HG03060 (cell line): ENCODE results near the gene SDK1.

Experiments
- ATAC-seq: cut with Tn5 transposase; IDR thresholded peaks from one replicate; pipeline ENCODE4 v1.9.1; 2021; ENCODE audit warnings: low read depth, moderate number of reproducible peaks; ENCODE audit not compliant: unreplicated experiment

SDK1 gene

DNA sequence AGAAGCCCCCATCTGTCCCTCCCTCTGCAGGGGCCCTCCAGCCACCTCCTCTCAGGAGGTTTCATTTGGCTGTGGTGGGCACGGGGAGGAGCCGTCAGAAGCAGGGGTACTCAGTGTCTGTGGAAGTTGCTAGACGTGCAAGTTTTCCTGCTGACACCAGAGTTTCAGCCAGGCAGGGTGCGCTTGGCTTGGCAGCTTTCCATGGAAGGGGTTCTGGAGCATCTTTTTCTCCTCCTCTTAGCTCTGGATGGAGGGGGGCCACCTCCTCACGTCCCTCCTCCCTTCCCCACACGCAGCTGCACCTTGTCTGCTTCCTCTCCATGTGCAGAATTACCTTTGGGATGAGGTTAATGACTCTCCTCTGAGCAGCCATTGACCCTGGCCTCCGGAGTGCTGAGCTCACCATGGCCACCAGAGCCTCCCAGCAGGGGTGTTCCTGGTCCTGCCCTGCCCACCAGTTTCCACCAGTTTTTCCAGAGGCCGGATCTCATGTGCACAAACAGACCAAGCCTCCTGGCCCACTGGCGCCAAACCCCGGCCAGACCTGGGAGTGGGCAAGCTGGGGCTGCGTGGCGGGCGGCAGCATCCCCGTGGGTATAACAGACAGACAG lies 801.3 kb downstream of the SDK1 start:
- ATAC-seq: no peak

DNA sequence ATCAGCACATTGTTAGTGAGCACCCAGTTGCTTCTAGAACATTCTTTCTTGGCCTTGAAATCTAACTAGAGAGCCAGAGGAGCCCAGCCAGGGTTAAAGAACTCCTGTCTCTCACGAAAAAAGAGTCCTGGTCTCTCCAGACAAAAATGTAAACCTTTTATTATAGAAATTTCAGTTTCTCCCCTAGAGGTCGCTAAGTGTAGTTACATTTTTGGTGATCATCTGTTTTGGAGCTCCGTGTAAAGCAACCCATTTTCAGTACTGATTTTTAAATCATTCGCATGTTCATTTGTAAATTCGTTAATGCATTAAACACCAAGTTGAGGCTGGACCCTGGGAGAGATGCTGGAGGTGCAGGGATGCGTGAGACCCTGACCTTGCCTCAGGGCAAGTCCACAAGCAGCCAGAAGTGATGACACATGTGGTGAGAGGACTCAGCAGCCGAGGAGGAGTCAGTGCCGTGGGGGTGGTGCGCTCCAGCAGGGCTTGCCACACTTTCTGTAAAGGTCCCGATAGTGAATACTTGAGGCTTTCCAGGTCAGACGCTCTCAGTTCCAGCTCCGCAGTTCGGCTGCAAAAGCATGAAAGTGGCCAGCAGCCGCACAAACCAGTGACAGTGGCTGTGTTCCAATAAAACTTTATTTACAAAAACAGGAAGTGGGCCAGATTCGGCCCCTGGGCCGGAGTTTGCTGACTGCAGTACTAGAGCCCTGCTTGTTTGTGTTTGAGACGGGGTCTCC lies 802.5 kb downstream of the SDK1 start:
- ATAC-seq: no peak

DNA sequence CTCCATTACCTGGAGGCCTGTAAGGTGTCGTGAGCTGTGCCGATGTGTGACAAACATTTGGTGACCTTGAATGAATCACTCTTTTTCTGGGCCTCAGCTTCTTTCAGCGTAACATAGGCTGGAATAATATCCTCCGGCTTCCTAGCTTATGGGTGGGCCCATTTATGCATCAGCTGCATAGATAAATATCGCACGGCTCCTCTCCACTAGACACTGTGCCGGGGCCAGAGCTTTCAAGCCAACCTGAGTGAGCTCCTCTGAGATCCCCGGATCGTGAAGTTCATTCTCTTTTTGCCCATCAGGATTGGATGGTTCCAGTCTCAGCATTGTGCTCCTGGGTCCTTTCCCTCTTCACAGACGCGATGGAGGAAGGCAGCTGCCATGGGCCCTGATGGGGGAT lies 806.8 kb downstream of the SDK1 start:
- ATAC-seq: no peak

DNA sequence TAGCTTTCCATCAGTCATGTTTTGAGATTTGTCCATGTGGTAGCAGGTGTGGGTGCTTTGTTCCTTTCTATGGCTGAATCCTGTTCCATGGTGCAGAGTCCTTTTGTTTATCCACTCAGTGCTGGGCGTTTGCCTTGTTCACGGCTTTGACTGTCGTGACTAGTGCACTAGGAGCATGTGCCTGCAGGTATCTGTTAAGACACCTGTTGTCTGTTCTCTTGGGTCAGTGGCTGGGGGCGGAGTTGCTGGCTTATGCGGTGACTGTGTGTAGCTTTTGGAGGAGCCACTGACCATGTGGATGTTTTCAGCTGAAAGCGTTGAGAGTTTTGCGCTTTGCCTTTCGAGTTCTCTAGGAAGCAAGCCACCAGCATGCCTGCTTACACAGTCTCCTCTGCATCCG lies 807.9 kb downstream of the SDK1 start:
- no peak for ATAC-seq

DNA sequence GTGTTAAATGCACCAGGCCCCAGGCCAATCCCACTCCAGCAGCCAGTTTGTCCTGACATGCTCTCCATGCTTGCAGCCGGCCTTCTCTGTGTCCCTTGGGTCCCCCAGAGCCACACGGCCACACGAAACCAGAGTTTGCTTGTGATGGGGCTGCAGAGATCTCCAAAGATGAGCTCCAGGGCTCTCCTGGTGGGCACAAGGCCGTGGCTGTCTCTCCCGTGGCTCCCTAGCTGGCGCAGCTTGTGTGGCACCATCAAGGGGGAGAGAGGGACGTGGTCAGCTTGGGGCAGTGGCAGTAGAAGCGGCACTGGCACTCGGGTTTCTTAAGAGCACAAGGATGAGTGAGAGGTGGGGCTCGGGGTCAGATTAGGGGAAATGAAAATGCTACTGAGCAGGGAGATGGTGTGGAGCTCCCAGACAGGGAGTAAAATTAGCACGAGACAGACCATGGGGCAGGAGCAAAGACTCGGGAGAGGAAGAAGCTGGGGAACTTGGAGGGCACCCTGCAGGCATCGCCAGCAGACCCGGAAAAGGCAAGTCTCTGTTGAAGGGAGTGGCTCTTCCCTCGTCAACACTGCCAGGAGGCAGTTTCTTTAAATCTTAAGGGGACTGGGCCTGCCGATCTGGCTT lies 808.5 kb downstream of the SDK1 start:
- ATAC-seq: no peak

DNA sequence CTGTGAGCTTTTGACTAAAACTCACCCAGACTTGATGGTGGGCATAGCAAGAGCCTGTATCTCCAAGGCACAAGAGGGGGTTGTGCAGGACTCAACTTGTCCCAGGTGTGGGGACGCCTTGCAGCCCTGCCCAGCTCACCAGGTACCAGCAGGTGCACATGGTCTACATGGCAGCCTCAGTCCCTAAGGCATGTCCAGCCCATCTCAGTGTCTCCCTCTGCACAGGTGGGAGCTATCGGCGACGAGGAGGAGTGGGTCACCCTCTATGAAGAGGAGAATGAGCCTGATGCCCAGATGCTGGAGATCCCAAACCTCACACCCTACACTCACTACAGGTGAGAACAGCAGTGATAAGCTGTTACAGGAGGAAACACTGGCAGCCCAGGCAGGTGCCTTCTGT lies 809.4 kb downstream of the SDK1 start:
- no peak for ATAC-seq

DNA sequence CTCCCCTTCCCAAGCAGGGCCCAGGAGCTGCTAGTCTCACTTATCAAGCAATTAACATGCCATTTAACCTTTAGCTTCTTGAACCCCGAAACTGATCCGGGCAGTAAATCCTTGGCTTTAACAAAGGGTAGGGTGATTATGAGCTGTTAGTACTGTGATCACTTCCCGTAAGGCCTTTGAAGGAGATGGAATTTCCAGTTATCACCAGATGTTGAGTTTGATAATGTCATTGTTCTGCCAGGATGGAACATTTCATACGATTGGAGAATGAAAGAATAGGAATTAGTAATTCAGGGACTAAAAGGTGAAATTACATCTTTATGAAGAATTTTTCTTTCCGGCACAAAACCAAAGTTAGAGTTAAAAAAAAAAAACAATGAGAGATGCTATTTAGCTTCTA lies 810.1 kb downstream of the SDK1 start:
- ATAC-seq: no peak

DNA sequence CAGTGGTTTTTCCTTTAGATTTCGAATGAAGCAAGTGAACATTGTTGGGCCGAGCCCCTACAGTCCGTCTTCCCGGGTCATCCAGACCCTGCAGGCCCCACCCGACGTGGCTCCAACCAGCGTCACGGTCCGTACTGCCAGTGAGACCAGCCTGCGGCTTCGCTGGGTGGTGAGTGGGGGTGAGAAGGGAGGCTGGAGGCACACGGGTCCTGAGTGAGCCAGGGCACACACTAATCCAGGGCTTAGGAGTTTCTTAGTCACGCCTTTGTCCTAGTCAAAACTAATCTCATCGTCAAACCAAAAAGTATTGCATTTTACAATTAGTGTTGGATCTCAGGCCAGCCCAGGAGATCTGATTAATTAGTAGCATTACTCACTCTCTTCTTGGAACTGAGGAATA lies 812.2 kb downstream of the SDK1 start:
- no peak for ATAC-seq

DNA sequence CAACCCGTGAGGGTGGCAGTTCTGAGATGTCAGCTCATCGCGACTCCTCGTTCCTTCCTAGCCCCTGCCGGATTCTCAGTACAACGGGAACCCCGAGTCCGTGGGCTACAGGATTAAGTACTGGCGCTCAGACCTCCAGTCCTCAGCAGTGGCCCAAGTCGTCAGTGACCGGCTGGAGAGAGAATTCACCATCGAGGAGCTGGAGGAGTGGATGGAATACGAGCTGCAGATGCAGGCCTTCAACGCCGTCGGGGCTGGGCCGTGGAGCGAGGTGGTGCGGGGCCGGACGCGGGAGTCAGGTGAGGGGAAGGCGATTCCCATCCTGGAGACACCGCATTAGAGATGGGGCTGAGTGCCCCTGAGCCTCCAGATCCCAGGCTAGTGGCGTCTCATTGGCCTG lies 812.9 kb downstream of the SDK1 start:
- ATAC-seq: no peak

DNA sequence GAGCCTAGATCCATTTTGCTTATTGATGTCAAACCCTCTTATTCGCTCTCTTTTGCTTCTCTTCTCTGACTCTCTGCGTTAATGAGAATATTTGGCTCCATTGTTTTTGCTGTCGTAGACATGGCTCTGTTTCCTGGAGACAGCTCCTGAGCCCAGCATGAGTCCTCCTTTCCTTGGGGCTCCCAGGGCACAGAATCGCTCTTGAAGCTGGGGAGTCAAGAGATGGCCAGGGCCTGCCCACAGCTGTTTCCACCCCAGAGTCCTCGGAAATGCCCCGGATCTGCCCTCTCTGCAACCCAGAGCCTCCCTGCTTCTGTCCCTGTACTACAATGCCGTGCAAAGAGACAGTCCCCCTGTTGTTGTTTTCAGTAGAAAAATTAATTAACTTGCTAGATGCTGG lies 814.4 kb downstream of the SDK1 start:
- no peak for ATAC-seq

DNA sequence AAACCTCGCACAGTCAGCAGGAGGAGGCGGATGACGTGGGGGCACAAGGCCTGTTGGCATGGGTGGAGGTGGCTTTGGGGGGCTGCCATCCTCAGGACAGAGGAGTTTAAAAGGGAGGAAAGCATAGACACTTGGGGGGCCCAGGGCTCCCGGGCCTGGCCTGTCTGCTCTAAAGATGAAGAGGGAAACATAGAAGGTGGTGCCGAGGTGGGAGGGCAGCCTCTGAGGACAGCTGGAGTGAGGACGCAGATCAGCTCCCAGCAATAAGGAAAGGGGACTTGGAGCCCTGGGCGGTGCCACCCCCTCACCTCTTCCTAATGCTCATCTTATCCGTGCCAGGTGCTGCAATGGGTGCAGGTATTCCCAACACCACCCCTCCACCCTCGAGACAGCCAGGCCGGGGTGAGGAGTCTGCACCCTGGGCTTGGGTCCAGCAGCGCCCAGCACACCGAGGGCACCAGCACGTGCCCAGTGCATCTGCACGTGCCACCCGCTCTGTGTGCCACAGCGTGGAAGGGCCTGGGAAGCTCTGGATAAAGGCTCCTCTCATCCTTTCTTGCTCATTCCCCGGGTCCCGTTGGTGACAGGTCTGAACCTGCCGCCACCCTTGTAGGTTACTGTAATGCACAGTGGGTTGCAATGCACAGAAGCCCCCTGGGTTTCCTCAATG lies 815.0 kb downstream of the SDK1 start:
- ATAC-seq: no peak

DNA sequence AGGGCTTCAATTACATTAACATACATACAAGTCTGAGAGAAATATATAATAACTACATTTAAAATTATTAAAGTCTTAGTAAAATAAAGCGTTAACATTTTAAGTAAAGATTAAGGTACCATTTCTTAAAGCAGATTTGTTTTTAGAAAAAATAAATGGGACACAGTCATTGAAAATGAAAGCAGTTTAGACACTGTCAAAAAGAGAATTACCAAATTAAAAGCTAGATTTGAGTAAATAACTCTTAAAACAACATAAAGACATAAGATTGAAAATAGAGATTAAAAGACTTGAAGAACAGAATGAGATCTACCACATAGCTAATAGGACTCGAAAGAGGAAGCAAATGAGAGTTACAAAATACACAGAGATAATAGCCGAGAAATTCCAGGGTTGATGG lies 818.8 kb downstream of the SDK1 start:
- no peak for ATAC-seq

DNA sequence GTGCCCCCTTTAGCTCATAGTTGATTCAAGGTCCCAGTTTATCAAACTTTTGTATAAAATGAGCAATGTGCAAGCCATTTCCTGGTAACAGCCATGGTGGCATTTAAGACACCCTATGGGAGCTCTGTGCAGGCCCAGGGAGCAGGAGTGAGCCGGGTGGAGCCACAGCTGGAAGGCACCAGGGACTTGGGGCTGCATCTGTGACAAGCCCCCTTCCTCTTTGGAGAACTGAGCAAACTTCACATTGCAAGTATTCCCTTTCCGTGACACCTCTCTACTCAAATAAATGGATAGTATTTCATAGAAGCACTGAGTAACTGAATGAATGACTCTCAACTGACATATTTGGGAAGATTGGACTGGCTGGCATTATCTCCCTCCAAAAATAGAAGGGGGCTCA lies 822.3 kb downstream of the SDK1 start:
- ATAC-seq: no peak

DNA sequence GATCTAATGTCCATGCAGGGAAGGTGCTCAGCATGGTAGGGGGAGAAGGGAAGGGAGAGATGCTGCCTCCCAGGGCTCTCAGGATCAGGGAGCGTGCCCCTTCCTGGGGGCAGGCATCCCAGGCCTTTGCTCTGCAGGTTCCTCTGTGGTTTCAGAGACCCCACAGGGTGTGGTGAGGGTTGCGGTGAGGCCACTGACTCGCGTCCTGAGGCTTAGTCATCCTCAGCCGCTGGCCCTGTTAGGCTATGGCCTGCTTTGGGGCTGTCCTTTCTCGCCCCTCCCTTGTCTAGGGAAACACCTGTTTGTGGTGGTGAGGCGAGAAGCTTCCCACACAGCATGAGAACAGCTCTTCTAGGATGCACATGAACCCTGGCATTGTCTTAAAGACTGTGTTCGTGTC lies 822.8 kb downstream of the SDK1 start:
- no peak for ATAC-seq

DNA sequence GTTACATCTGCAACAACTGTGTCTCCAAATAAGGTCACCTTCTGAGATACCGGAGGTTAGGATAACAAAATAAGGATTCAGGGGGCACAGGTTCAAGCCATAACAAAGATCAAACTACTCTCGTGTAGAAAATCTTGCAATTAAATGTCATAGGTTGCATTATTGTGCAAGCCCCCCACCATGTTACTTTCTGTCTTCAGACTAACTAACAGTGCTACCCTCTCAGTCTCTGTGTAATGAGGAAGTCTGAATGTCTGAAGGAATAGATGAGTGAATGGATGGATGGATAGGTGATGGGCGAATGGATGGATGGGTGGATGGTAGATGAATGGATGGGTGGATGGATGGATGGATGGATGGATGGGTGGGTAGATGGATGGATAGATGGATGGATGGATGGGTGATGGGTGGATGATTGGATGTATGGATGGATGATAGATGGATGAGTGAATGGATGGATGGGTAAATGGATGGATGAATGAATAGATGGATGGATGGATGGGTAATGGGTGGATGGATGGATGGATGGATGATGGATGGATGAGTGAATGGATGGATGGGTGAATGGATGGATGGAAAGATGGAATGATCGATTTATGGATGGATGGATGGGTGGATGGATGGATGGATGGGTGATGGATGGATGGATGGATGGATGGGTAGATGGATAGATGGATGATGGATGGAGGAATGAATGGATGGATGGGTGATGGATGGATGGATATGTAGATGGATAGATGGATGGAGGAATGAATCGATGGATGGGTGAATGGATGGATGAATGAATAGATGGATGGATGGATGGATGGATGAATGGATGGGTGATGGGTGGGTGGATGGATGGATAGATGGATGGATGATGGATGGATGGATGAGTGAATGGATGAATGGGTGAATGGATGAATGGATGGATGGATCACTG lies 823.8 kb downstream of the SDK1 start:
- no peak for ATAC-seq

DNA sequence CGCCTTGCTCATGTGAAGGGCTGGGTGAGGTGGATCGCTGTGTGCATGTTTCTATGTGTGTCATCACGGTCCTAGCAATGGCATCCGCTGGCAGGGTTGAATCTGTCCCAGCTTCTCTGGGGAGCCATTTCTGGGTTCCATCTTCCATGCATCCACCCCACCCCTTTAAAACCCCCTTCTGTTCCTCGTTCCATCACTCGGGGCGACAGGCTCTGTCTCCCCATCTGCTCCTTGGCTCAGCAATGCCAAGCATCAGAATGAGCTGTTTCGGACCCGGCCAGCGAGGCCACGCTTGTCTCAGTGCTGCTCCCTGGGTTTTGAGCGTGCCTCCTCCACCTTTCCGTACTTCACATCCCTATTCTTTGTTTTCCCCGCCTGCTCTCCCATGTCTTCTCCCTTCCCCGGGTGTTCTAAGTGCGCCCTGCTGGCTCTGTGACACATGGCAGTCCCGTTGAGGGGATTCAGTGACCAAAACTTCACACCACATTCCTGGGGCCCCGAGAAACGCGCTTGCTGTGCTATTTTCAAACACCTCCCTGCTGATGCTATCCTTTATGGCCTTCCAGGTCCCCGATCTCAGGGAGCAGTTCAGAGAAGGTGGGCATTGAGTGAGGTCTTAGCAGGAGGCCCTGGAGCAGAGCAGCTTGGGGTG lies 827.0 kb downstream of the SDK1 start:
- no peak for ATAC-seq

DNA sequence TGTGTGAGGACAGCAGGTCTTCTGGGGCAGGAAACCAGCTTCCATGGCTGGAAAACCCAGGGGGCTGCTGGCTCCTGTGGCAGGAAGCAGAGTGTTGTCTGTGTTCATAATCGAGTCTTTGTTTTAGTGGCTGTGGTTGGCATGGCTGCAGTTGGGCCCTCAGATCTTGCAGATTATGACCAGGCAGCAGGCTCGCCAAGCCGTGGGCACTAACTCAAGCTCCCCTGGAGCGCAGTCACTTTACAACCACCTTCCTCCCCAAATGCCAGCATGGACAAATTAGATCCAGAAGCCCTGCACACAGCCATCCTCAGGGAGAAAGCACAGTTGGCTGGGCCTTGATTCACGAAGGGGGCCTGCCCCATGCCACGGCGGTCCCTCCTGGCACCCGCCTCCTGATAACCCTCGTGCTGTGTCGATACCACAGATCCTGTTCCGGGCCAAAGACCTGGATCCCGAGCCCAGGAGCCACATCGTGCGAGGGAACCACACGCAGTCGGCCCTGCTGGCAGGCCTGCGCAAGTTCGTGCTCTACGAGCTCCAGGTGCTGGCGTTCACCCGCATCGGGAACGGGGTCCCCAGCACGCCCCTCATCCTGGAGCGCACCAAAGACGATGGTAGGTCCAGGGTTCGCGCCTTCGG lies 828.5 kb downstream of the SDK1 start:
- no peak for ATAC-seq

DNA sequence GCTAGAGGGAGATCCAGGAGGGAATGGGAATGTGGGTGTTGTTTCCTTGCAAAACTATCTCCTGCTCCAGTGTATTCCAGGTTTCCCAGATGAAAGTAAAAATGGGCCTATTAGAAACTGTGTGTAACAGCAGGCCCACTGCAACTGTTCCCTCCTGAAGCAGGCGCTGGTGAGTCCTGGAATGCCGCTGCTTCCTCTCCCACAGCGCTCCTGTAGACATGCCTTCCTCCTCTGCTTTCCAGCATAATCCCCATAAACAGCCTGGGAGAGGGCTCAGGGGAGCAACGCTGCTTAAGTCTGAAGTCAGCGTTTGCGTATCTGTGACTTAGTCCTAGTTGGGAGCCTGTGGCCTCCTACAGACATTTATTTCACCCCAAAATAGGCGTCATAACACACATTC lies 830.0 kb downstream of the SDK1 start:
- ATAC-seq: no peak

DNA sequence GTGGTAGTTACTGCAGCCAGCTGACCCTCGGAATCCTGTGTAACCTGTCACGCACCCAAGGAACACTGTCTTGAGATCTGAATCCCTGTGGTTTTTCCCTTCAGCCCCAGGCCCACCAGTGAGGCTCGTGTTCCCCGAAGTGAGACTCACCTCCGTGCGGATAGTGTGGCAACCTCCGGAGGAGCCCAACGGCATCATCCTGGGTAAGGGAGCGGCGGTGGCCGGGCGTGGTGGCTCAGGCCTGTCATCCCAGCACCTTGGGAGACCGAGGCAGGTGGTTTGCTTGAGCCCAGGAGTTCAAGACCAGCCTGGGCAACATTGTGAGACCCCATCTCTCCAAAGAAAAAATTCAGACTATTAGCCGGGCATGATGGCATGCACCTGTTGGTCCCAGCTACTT lies 831.2 kb downstream of the SDK1 start:
- no peak for ATAC-seq
